Upper lobe of left lung (tissue), 4 donors: ENCODE measurements around the gene RGMA.

ENCODE experiments used
- EP300 ChIP-seq, 4 donors: sonication (generic); formaldehyde crosslinking; IDR thresholded peaks; one replicate each; pipeline ENCODE4 v1.5.1; 2017; ENCODE audit warnings: antibody characterized with exemption in 4 of 4, control low read depth in 2 of 4
- POLR2A ChIP-seq, 4 donors: fragments of 450-650 bp; IDR thresholded peaks; one replicate each; pipeline ENCODE4 v1.5.1; 2016 to 2017; ENCODE audit warnings: antibody characterized with exemption in 4 of 4, mild to moderate bottlenecking in 2 of 4
- POLR2AphosphoS5 ChIP-seq, 2 donors: sonication (generic); formaldehyde crosslinking; IDR thresholded peaks; one replicate each; pipeline ENCODE4 v1.5.1; 2017; ENCODE audit warnings: antibody characterized with exemption in 2 of 2
- TF ChIP-seq, protein P1 (sequence below), 6 experiments: fragments of 450-650 bp in 4 of 6; fragments of 200-600 bp in 2 of 6; sonication (generic) in 2 of 6; IDR thresholded peaks; one replicate each; pipeline ENCODE4 v1.5.1; 2016 to 2019; ENCODE audit warnings: antibody characterized with exemption in 6 of 6

DNA sequence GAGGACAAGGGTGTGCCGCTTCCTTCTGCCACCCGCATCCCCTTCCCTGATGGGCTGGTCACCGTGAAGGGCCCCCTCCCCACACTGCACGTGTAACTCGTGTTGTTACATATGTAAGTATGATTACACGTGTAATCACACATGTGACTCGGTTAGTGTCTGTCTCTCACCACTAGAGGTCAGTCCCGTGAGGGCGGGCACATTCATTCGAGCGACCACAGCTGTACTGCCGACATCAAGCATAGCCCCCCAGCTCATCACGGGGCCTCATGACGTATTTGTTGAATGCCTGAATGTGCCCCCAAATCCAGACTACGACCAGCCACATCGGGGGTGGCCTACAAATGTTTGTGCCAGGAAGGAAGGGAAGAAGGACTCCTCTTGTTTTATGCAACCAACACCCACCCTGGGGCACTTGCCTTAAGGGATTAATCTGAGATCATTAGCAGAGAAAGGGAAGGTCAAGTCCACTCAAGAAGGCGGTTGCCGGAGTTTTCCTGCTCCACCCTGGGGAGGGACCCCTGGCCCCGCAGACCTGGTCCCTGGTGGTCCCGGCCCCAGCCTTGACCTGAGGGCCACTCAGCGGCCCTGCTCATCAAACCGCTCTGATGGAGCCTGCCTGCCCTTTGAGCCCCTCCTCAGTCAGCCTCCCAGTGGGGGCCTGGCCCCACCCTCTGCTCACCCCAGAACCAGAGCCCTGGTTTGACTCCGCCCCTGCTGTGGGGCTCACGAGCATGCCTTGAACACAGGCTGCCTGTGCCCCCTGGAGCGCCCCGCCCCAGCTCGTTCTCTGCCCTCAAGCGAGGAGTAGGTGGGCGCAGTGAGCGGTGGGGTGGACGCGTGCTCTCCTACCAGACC lies 52.8 kb downstream of the RGMA start:
- TF ChIP-seq, protein P1, sequence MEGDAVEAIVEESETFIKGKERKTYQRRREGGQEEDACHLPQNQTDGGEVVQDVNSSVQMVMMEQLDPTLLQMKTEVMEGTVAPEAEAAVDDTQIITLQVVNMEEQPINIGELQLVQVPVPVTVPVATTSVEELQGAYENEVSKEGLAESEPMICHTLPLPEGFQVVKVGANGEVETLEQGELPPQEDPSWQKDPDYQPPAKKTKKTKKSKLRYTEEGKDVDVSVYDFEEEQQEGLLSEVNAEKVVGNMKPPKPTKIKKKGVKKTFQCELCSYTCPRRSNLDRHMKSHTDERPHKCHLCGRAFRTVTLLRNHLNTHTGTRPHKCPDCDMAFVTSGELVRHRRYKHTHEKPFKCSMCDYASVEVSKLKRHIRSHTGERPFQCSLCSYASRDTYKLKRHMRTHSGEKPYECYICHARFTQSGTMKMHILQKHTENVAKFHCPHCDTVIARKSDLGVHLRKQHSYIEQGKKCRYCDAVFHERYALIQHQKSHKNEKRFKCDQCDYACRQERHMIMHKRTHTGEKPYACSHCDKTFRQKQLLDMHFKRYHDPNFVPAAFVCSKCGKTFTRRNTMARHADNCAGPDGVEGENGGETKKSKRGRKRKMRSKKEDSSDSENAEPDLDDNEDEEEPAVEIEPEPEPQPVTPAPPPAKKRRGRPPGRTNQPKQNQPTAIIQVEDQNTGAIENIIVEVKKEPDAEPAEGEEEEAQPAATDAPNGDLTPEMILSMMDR (IDR thresholded peaks at IDR 0.05): peak; percentile 39 to 78 (median 66)
- no peak for TF ChIP-seq POLR2AphosphoS5 (IDR thresholded peaks at IDR 0.05)
- TF ChIP-seq POLR2A (IDR thresholded peaks at IDR 0.05): no peak
- no peak for TF ChIP-seq EP300 (IDR thresholded peaks at IDR 0.05)
